GM12878 (cell line): ENCODE measurements around the gene FOXL1. TPM values are rescaled to one million over a fixed set of nuclear protein-coding genes. Genes with fewer than 3 reads are reported as not detected.

Experiments used
- ATAC-seq: fragments of 200-7000 bp; cut with Tn5 transposase; 3 replicates; pipeline ENCODE4 v1.9.1; 2020; ENCODE audit warnings: mild to moderate bottlenecking, moderate library complexity
- BruUV-seq: library from RNA; stranded (reverse); fragments of 400-500 nt; replicated peaks from 2 replicates; lab custom pipeline; 2021; lab: Mats Ljungman, UMichigan
- CTCF ChIA-PET: fragments of 300-600 bp; sonication (Branson Sonifier 250); formaldehyde crosslinking; extraction: SDS; loops from one replicate; lab custom pipeline; 2021; ENCODE audit warnings: inconsistent platforms; lab: Yijun Ruan, JAX
- POLR2A ChIA-PET: fragments of 350-600 bp; formaldehyde crosslinking; extraction: SDS; loops from one replicate; lab custom pipeline; 2021; ENCODE audit warnings: inconsistent platforms; lab: Charles Lee
- RAD21 ChIA-PET: fragments of 300-600 bp; sonication (Branson Sonifier 250); formaldehyde crosslinking; loops from one replicate; lab custom pipeline; 2023; ENCODE audit warnings: antibody characterized with exemption; ENCODE audit not compliant: unreplicated experiment; lab: Charles Lee
- SMC1A ChIA-PET: fragments of 300-600 bp; sonication (Branson Sonifier 250); formaldehyde crosslinking; loops from one replicate; lab custom pipeline; 2023; ENCODE audit not compliant: unreplicated experiment, uncharacterized antibody; lab: Charles Lee
- DNase-seq: peaks from one replicate; pipeline ENCODE4 v3.0.0-alpha.2; 2011; ENCODE audit warnings: low read depth, low spot score
- FAIRE-seq: peaks from 3 replicates; lab custom pipeline; 2011; peaks lifted over from hg19 to GRCh38; lab: Jason Lieb, UNC
- H2AFZ ChIP-seq: 2 replicates; pipeline ENCODE4 v1.6.0; 2011; ENCODE audit warnings: low read depth, low read length, control low read depth; ENCODE audit not compliant: control insufficient read depth
- H3K27ac ChIP-seq: 2 replicates; pipeline ENCODE4 v1.5.1; 2011; ENCODE audit warnings: control low read depth; ENCODE audit not compliant: control insufficient read depth, insufficient read depth
- H3K27me3 ChIP-seq, 2 experiments: replicated peaks in 1 of 2; 2 replicates each; pipeline versions ENCODE4 v1.6.0 to v1.6.1; 2011; ENCODE audit warnings: low read length in 1 of 2; ENCODE audit not compliant: control insufficient read depth in 2 of 2, insufficient read depth in 2 of 2
- H3K36me3 ChIP-seq, 2 experiments: 2 replicates each; pipeline ENCODE4 v1.5.1; 2011; ENCODE audit warnings: low read length in 1 of 2; ENCODE audit not compliant: control insufficient read depth in 2 of 2, insufficient read depth in 2 of 2
- H3K4me1 ChIP-seq: 2 replicates; pipeline ENCODE4 v1.6.1; 2011; ENCODE audit warnings: mild to moderate bottlenecking, low read length, moderate library complexity, mixed read lengths; ENCODE audit not compliant: control insufficient read depth, insufficient read depth
- H3K4me2 ChIP-seq: 2 replicates; pipeline ENCODE4 v1.6.0; 2011; ENCODE audit warnings: control low read depth; ENCODE audit not compliant: control insufficient read depth, insufficient read depth
- H3K4me3 ChIP-seq: fragments of 200-600 bp; sonication (generic); 2 replicates; pipeline ENCODE4 v1.5.1; 2016
- H3K79me2 ChIP-seq: 2 replicates; pipeline ENCODE4 v1.6.0; 2011; ENCODE audit warnings: low read length; ENCODE audit not compliant: control insufficient read depth, insufficient read depth
- H3K9ac ChIP-seq: 2 replicates; pipeline ENCODE4 v1.8.0; 2011; ENCODE audit warnings: low read length, control low read depth, mixed read lengths; ENCODE audit not compliant: control insufficient read depth, insufficient read depth
- H3K9me3 ChIP-seq: replicated peaks from 3 replicates; pipeline ENCODE4 v1.5.1; 2011; ENCODE audit warnings: mild to moderate bottlenecking, low read length; ENCODE audit not compliant: control insufficient read depth, insufficient read depth
- H4K20me1 ChIP-seq: 2 replicates; pipeline ENCODE4 v1.6.0; 2011; ENCODE audit not compliant: control insufficient read depth, insufficient read depth
- BACH1 ChIP-seq: fragments of 450-650 bp; IDR thresholded peaks from 2 replicates; pipeline ENCODE4 v1.6.1; 2017; ENCODE audit warnings: mild to moderate bottlenecking, borderline replicate concordance
- BRCA1 ChIP-seq: IDR thresholded peaks from 2 replicates; pipeline ENCODE4 v1.6.1; 2011; ENCODE audit warnings: low read depth, low read length, improper control_type of control experiment
- CEBPZ ChIP-seq: fragments of 150-350 bp; IDR thresholded peaks from 2 replicates; pipeline ENCODE4 v1.6.1; 2016; ENCODE audit warnings: low read depth, low read length
- EZH2 ChIP-seq: IDR thresholded peaks from 2 replicates; pipeline ENCODE4 v1.6.1; 2012; ENCODE audit warnings: low read depth, mild to moderate bottlenecking, control low read depth, inconsistent platforms, low read length, borderline replicate concordance; ENCODE audit not compliant: control insufficient read depth
- MYC ChIP-seq: IDR thresholded peaks from 2 replicates; pipeline ENCODE4 v1.6.1; 2011; ENCODE audit warnings: mild to moderate bottlenecking, low read length, moderate library complexity, inconsistent platforms; ENCODE audit not compliant: insufficient read depth, insufficient replicate concordance, insufficient read length, severe bottlenecking
- PAX5 ChIP-seq: IDR thresholded peaks from 2 replicates; pipeline ENCODE4 v1.6.1; 2011; ENCODE audit warnings: low read depth, low read length, borderline replicate concordance
- REST ChIP-seq: IDR thresholded peaks from 2 replicates; pipeline ENCODE4 v1.6.1; 2012; ENCODE audit warnings: mild to moderate bottlenecking, low read depth, low read length
- SP1 ChIP-seq: IDR thresholded peaks from one replicate; pipeline ENCODE4 v1.6.1; 2011; ENCODE audit warnings: low read depth, low read length
- STAT1 ChIP-seq: fragments of 450-650 bp; conservative IDR thresholded peaks from 2 replicates; pipeline ENCODE4 v1.6.1; 2014; ENCODE audit warnings: antibody characterized with exemption, mild to moderate bottlenecking
- TARDBP ChIP-seq: IDR thresholded peaks from 2 replicates; pipeline ENCODE4 v1.6.1; 2016; ENCODE audit warnings: borderline replicate concordance
- USF2 ChIP-seq: IDR thresholded peaks from 2 replicates; pipeline ENCODE4 v1.6.1; 2011; ENCODE audit warnings: low read depth, low read length, improper control_type of control experiment, borderline replicate concordance
- ZNF687 ChIP-seq: fragments of 450-650 bp; IDR thresholded peaks from 2 replicates; pipeline ENCODE4 v1.6.1; 2017; ENCODE audit warnings: mild to moderate bottlenecking, moderate library complexity
- WGBS: methylation state at CpG from one replicate; pipeline ENCODE4 v1.1.6; 2016; ENCODE audit warnings: low lambda C conversion rate; ENCODE audit not compliant: insufficient replicate concordance, insufficient coverage; ENCODE audit errors: missing lambda C conversion rate; 5-methylcytosine and 5-hydroxymethylcytosine counted together
- in situ Hi-C: fragments of 300-500 bp; cut with MboI; formaldehyde crosslinking; loops from 9 replicates; pipeline ENCODE4 v1.14.3; 2018; ENCODE audit warnings: mixed read lengths
- intact Hi-C: fragments of 100-400 bp; cut with micrococcal nuclease; formaldehyde crosslinking; loops from one replicate; pipeline ENCODE4 v1.14.2; 2022; ENCODE audit not compliant: unreplicated experiment
- polyA plus RNA-seq, 11 experiments: library from polyadenylated mRNA; depleted of rRNA in 4 of 11; unstranded in 6 of 11; stranded (reverse) in 5 of 11; fragments of >200 nt; fragmentation: Nextera tagmentation in 4 of 11; fragmentation: Illumina TruSeq in 1 of 11; extraction: Ambion mirVana in 4 of 11; extraction: Trizol in 1 of 11; gene quantifications; 1 replicate in 1 of 11; 2 replicates in 10 of 11; pipeline versions ENCODE4 v1.2.1 to v1.2.3, GENCODE V29; 2011 to 2016; ENCODE audit warnings: inconsistent platforms in 2 of 11, missing spikeins in 2 of 11, low read depth in 1 of 11
- total RNA-seq, 4 experiments: library from RNA; depleted of rRNA in 3 of 4; stranded (reverse); fragments of >200 nt in 3 of 4; fragmentation: Illumina TruSeq in 1 of 4; extraction: Trizol in 1 of 4; gene quantifications; 2 replicates each; pipeline versions ENCODE4 v1.2.1 to v1.2.3, GENCODE V29; 2013 to 2021

The FOXL1 gene
- total and polyA plus RNA-seq, 10 of the 15 experiments (the other 5 are each of a cell fraction or from before 2014, with no cell fraction given): 0.05 TPM; not detected in 9

- DNase-seq: no peak
- ChIA-PET SMC1A (no interaction called here), POLR2A (interaction anchor here (1.0 kb wide), 1 partner anchor 111 kb away, joined by 3 read pairs; no protein-coding TSS in a partner anchor), RAD21 (no interaction called here), CTCF (interaction anchor here (0.5 to 1.7 kb wide), 3 partner anchors 8 to 523 kb away, joined by 3 to 6 read pairs (median 3); no protein-coding TSS in a partner anchor)
- Histone ChIP-seq H4K20me1 (no peaks in the 10 kb centered on the region), H3K4me2 (no peak overlapping the region), H3K4me1 (no peaks in the 10 kb centered on the region; the same call in 1 of the 2 replicates), H3K36me3 (peaks cover 0 to 4% of the 10 kb centered on the region in 2 experiments; a peak in 1 of 4 replicates), H2AFZ (no peak overlapping the region), H3K9me3 (no peaks in the 10 kb centered on the region; the same call in 2 of the 3 replicates), H3K27ac (no peak overlapping the region), H3K79me2 (peaks cover 10% of the 10 kb centered on the region), H3K27me3 (no peaks in the 10 kb centered on the region), H3K4me3 (no peak overlapping the region), H3K9ac (no peak overlapping the region)
- no TSS peak for BruUV-seq
- no peak for TF ChIP-seq PAX5
- no peak for TF ChIP-seq EZH2
- no peak for TF ChIP-seq REST
- TF ChIP-seq TARDBP: no peak
- no peak for TF ChIP-seq STAT1
- TF ChIP-seq USF2: no peak
- TF ChIP-seq ZNF687: no peak
- TF ChIP-seq BRCA1: no peak
- no peak for TF ChIP-seq BACH1
- TF ChIP-seq SP1: no peak
- TF ChIP-seq MYC: no peak
- no peak for TF ChIP-seq CEBPZ
- ATAC-seq: no peak
- no peak for FAIRE-seq
- in situ Hi-C loops (loop anchor here (10.0 kb wide), 1 partner anchor 838 kb away; the partner anchor contains the start of gene MAP1LC3B), intact Hi-C loops (no loop called here)
- WGBS: 49% methylated on average over 5 of the region's 5 CpGs
Measured at GRCh38 chr16:86556576-86556975, 21.8 kb upstream of the FOXL1 start.
